Endothelial cell of umbilical vein (primary cell): ENCODE data around the gene FAM236C. TPM values are rescaled to one million over a fixed set of nuclear protein-coding genes. Genes with fewer than 3 reads are reported as not detected.
A peak's percentile ranks its signal among the peaks of the same experiment; 100 is the strongest.
"Not testable (repeated sequence)": the region's sequence is repeated elsewhere in the genome, so short reads cannot be mapped to it uniquely, and the experiment has no call there.

ENCODE experiments used
- BruUV-seq: library from RNA; stranded (reverse); fragments of 400-500 nt; replicated peaks from 2 replicates; lab custom pipeline; 2021; lab: Mats Ljungman, UMichigan
- CTCF ChIA-PET: fragments of 300-600, 350-600 bp; sonication (Branson Sonifier 250); formaldehyde crosslinking; loops from one replicate; lab custom pipeline; 2021; ENCODE audit warnings: antibody characterized with exemption, inconsistent platforms; lab: Charles Lee
- POLR2A ChIA-PET: fragments of 300-600, 350-600 bp; sonication (Branson Sonifier 250); formaldehyde crosslinking; loops from one replicate; lab custom pipeline; 2021; ENCODE audit warnings: antibody characterized with exemption, inconsistent platforms; lab: Charles Lee
- DNase-seq: peaks from one replicate; pipeline ENCODE4 v3.0.0-alpha.2; 2011; ENCODE audit warnings: low read depth, low spot score
- FAIRE-seq: peaks from 2 replicates; lab custom pipeline; 2011; peaks lifted over from hg19 to GRCh38; lab: Jason Lieb, UNC
- H2AFZ ChIP-seq: 2 replicates; pipeline ENCODE4 v1.6.0; 2012; ENCODE audit warnings: low read depth, low read length, control low read depth, inconsistent platforms
- H3K27ac ChIP-seq: 2 replicates; pipeline ENCODE4 v1.5.1; 2011; ENCODE audit warnings: low read depth, mild to moderate bottlenecking, control low read depth, low read length, moderate library complexity; ENCODE audit not compliant: insufficient read depth
- H3K27me3 ChIP-seq, 2 experiments: 2 replicates each; pipeline versions ENCODE4 v1.6.0 to v1.6.1; 2011; ENCODE audit warnings: low read length in 2 of 2, mixed read lengths in 1 of 2; ENCODE audit not compliant: control insufficient read depth in 2 of 2, insufficient read depth in 2 of 2
- H3K36me3 ChIP-seq, 2 experiments: 2 replicates in 1 of 2; 3 replicates in 1 of 2; pipeline ENCODE4 v1.5.1; 2011; ENCODE audit warnings: low read length in 2 of 2, mild to moderate bottlenecking in 1 of 2, moderate library complexity in 1 of 2; ENCODE audit not compliant: control insufficient read depth in 2 of 2, insufficient read depth in 2 of 2; ENCODE audit errors: extremely low read depth in 1 of 2
- H3K4me1 ChIP-seq: 3 replicates; pipeline ENCODE4 v1.5.1; 2011; ENCODE audit warnings: mild to moderate bottlenecking, low read length; ENCODE audit not compliant: control insufficient read depth, insufficient read depth; ENCODE audit errors: extremely low read depth
- H3K4me2 ChIP-seq: 2 replicates; pipeline ENCODE4 v1.6.1; 2011; ENCODE audit warnings: low read length, control low read depth, mixed read lengths; ENCODE audit not compliant: insufficient read depth
- H3K4me3 ChIP-seq, 3 experiments: fragments of 200-600 bp in 1 of 3; sonication (generic), shearing (Covaris generic) in 1 of 3; replicated peaks in 1 of 3; 2 replicates each; pipeline ENCODE4 v1.5.1; 2011 to 2016; ENCODE audit warnings: control low read depth in 3 of 3, low read length in 3 of 3, mild to moderate bottlenecking in 2 of 3, inconsistent platforms in 1 of 3, low read depth in 1 of 3, moderate library complexity in 1 of 3; ENCODE audit not compliant: insufficient read depth in 1 of 3
- H3K79me2 ChIP-seq: 2 replicates; pipeline ENCODE4 v1.6.0; 2012; ENCODE audit warnings: low read length, inconsistent platforms; ENCODE audit not compliant: control insufficient read depth, insufficient read depth
- H3K9ac ChIP-seq: replicated peaks from 2 replicates; pipeline ENCODE3; 2011; ENCODE audit warnings: low read length, control low read depth; ENCODE audit not compliant: insufficient read depth; ENCODE audit errors: extremely low read depth
- H3K9me1 ChIP-seq: replicated peaks from 3 replicates; pipeline ENCODE4 v1.6.0; 2011; ENCODE audit warnings: mild to moderate bottlenecking, low read length; ENCODE audit not compliant: control insufficient read depth, insufficient read depth; ENCODE audit errors: extremely low read depth
- H3K9me3 ChIP-seq: replicated peaks from 2 replicates; pipeline ENCODE4 v1.5.1; 2012; ENCODE audit warnings: low read length, inconsistent platforms; ENCODE audit not compliant: control insufficient read depth, insufficient read depth
- H4K20me1 ChIP-seq: replicated peaks from 2 replicates; pipeline ENCODE3; 2011; ENCODE audit warnings: mild to moderate bottlenecking, low read length; ENCODE audit not compliant: control insufficient read depth, insufficient read depth; ENCODE audit errors: extremely low read depth
- dilution Hi-C: fragments of 300-500 bp; cut with MboI; formaldehyde crosslinking; loops from one replicate; pipeline ENCODE4 v1.15.0; 2019; ENCODE audit warnings: low sequenced_read_pairs; ENCODE audit not compliant: extremely low pct_ligation_motif_present
- intact Hi-C: fragments of 100-400 bp; cut with micrococcal nuclease; formaldehyde crosslinking; loops from one replicate; pipeline ENCODE4 v1.10.0; 2022
- polyA plus RNA-seq, 4 experiments: library from polyadenylated mRNA; depleted of rRNA in 3 of 4; stranded (reverse) in 3 of 4; unstranded in 1 of 4; fragments of >200 nt; gene quantifications; 2 replicates each; pipeline versions ENCODE4 v1.2.1 to v1.2.3, GENCODE V29; 2011 to 2012; ENCODE audit warnings: missing spikeins in 1 of 4
- total RNA-seq: library from RNA; stranded (reverse); gene quantifications from 2 replicates; pipeline ENCODE4 v1.2.3, GENCODE V29; 2021

The FAM236C gene
- total and polyA plus RNA-seq, 2 donors (not counting 3 experiments of a cell fraction or from before 2014, with no cell fraction given) = not detected

DNA sequence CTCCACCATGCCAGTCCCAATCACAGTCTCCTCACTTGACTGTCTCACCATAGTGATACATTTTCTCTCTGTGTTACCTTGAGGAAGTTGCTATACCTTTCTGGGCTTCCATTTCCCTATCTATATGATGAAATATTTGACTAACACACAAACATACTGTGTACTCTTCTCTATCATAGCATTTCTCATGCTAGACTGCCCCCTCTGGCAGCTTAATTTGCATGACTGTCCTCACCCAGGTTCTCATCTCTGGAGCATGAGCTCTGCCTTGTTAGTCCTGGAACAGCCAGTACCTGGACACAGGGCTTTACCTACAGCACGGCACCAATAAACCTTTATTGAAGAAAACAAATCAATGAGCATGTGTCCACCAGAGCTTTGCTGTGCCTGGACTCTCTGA lies 19.9 kb downstream of the FAM236C start:
- CTCF ChIA-PET, H3K27me3 ChIP-seq, H2AFZ ChIP-seq, H3K4me1 ChIP-seq, FAIRE-seq, H3K4me2 ChIP-seq, dilution Hi-C loops, BruUV-seq, DNase-seq, H3K9me3 ChIP-seq, H3K9ac ChIP-seq, intact Hi-C loops, H4K20me1 ChIP-seq, H3K27ac ChIP-seq, H3K9me1 ChIP-seq, H3K79me2 ChIP-seq, H3K4me3 ChIP-seq, H3K36me3 ChIP-seq, POLR2A ChIA-PET: not testable (repeated sequence)

DNA sequence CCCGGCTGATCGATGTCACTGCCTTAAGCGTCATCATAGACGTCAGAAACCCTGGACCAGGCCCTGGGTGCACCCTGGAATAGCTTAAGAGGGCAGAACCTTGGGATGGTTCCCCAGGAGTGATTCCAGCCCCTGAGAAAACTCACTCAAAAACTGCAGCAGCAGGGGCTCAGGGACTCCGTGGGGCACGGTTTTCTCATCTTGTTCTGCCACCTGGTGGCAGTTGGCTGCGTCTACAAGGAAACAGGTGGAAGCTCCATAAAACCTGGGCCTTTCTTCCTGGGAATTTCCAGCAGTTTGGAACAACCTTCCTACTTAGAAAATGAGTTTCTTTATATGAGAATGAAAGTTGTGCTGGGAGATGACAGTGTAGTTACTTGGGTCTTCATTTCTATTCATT lies 24.0 kb downstream of the FAM236C start:
- POLR2A ChIA-PET, H3K9me1 ChIP-seq, H3K9ac ChIP-seq, H3K36me3 ChIP-seq, DNase-seq, CTCF ChIA-PET, H3K4me3 ChIP-seq, BruUV-seq, H3K79me2 ChIP-seq, H3K4me2 ChIP-seq, H3K27me3 ChIP-seq, H3K27ac ChIP-seq, H3K9me3 ChIP-seq, H2AFZ ChIP-seq, dilution Hi-C loops, intact Hi-C loops, H4K20me1 ChIP-seq, H3K4me1 ChIP-seq: not testable (repeated sequence)
- FAIRE-seq = peak; percentile 99

DNA sequence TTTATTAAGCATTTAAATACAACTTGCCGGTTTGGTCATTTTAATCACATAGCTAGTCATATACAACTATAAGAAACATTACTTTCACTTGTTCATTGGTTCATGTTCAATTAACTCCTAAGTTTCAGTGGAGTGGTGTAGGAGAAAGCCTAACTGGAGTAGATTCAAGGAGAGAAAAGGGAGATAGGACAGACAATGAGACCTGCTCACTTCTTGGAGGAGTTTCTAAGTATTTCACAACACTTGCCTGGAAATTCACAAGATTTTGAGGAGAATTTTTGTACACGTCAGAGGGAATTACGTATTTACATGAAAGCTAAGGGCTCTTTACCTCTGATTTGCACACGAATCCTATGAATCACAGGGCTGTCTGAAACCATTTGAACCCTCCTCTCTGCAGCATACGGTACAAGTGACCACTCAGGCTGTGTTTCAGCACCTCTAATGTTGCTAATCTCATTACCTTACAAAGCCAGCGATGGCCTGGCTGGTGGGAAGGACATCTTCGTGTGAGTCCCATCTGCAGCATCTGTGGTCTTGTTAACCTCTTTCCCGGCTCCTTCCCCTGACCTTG lies 24.6 kb downstream of the FAM236C start:
- H3K79me2 ChIP-seq, FAIRE-seq, H3K4me3 ChIP-seq, H3K9ac ChIP-seq, DNase-seq, H2AFZ ChIP-seq, H3K9me1 ChIP-seq, H3K27me3 ChIP-seq, H3K4me1 ChIP-seq, H3K9me3 ChIP-seq, H3K27ac ChIP-seq, intact Hi-C loops, dilution Hi-C loops, H3K36me3 ChIP-seq, CTCF ChIA-PET, H4K20me1 ChIP-seq, H3K4me2 ChIP-seq, BruUV-seq, POLR2A ChIA-PET: not testable (repeated sequence)

DNA sequence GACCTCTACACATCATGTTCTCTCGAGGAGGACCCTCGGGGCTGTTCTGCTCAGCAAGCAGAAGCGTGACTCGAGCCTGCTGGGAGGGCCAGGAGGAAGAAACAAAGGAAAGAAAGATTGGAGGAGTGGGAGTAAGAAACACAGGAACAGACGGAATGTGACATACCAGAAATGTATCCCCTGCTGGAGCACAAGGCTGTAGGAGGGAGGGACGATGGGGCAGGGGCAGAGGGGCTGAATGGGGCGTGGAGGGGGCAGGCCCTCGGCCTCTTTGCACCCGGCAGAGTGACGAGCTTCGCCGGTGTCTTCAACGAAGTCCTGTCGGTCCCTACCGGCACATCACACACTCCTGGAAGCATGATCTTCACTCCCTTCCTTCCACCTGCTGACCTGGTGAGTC lies 25.5 kb downstream of the FAM236C start, which contains the start of gene FAM236A:
Gene FAM236A, plus strand, starts transcription at position 301 of the 400 bp plus-strand sequence. Its CDS starts 57 bp downstream, at position 358.
- H2AFZ ChIP-seq, DNase-seq, BruUV-seq, POLR2A ChIA-PET, intact Hi-C loops, H3K27ac ChIP-seq, FAIRE-seq, dilution Hi-C loops, H3K4me1 ChIP-seq, H3K79me2 ChIP-seq, H3K27me3 ChIP-seq, H3K9me3 ChIP-seq, H3K4me3 ChIP-seq, CTCF ChIA-PET, H3K4me2 ChIP-seq, H3K36me3 ChIP-seq, H3K9ac ChIP-seq, H3K9me1 ChIP-seq, H4K20me1 ChIP-seq: not testable (repeated sequence)
